Fibroblast of lung (primary cell): Measurements from ENCODE around the gene ISG20.

Experiments used
- CTCF ChIP-seq, 2 donors: IDR thresholded peaks in 1 of 2; conservative IDR thresholded peaks in 1 of 2; 1 replicate in 1 of 2; 2 replicates in 1 of 2; pipeline ENCODE4 v1.5.1; 2011 to 2012; ENCODE audit warnings: low read length in 2 of 2, control low read depth in 1 of 2, inconsistent platforms in 1 of 2, low read depth in 1 of 2, mild to moderate bottlenecking in 1 of 2
- EZH2 ChIP-seq: IDR thresholded peaks from 2 replicates; pipeline ENCODE4 v1.5.1; 2012; ENCODE audit warnings: low read length, control low read depth, mild to moderate bottlenecking; ENCODE audit errors: missing control alignments

GRCh38 chr15:88625943-88626741 lies 12.7 kb upstream of the ISG20 start:
- TF ChIP-seq CTCF (conservative IDR thresholded peaks at IDR 0.05 in 1 of 2, IDR thresholded peaks at IDR 0.05 in 1 of 2; ENCODE audit: low read depth in 1 of 2, low read length in 2 of 2) (no peak), EZH2 (no peak)
